ENCODE measurements around the gene WFDC8. TPM values are rescaled to one million over a fixed set of nuclear protein-coding genes. Genes with fewer than 3 reads are reported as not detected.
A peak's percentile ranks its signal among the peaks of the same experiment; 100 is the strongest.
"Not testable (repeated sequence)": the region's sequence is repeated elsewhere in the genome, so short reads cannot be mapped to it uniquely, and the experiment has no call there.

Gene WFDC8
- under 1 TPM in 1 of 4 donors, not detected in 3; 0.27 TPM for polyA plus RNA-seq (ENCODE audit: insufficient read length in 4 of 4)

GRCh38 chr20:45579184-45579583 lies at the start of gene WFDC8:
Gene WFDC8, minus strand, starts transcription at chr20:45579284. Its CDS starts 37 bp downstream, at chr20:45579247.
- no peak for DNase-seq (ENCODE audit: low read depth in 4 of 4, low spot score in 2 of 4)

GRCh38 chr20:45626540-45626939 lies 47.5 kb upstream of the WFDC8 start:
- no peak for DNase-seq (ENCODE audit: low read depth in 4 of 4, low spot score in 2 of 4)

- no peak for DNase-seq (ENCODE audit: low read depth in 4 of 4, low spot score in 2 of 4)
Observed at GRCh38 chr20:45621593-45621992, 42.5 kb upstream of the WFDC8 start.

- no peak for DNase-seq (ENCODE audit: low read depth in 4 of 4, low spot score in 2 of 4)
Observed at GRCh38 chr20:45617591-45617990, 38.5 kb upstream of the WFDC8 start.

- DNase-seq (ENCODE audit: low read depth in 4 of 4, low spot score in 2 of 4), result no peak
Observed at GRCh38 chr20:45612314-45612713, 33.2 kb upstream of the WFDC8 start.

GRCh38 chr20:45611054-45611453 lies 32.0 kb upstream of the WFDC8 start:
- peak in 1 of 4 donors; percentile 4 for DNase-seq (ENCODE audit: low read depth in 4 of 4, low spot score in 2 of 4)

- no peak for DNase-seq (ENCODE audit: low read depth in 4 of 4, low spot score in 2 of 4)
Observed at GRCh38 chr20:45607810-45608209, 28.7 kb upstream of the WFDC8 start.

- no peak for DNase-seq (ENCODE audit: low read depth in 4 of 4, low spot score in 2 of 4)
Observed at GRCh38 chr20:45595235-45595634, 16.2 kb upstream of the WFDC8 start.

- no peak for DNase-seq (ENCODE audit: low read depth in 4 of 4, low spot score in 2 of 4)
Observed at GRCh38 chr20:45593498-45593897, 14.4 kb upstream of the WFDC8 start.

GRCh38 chr20:45592574-45593189 lies 13.6 kb upstream of the WFDC8 start:
- no peak for DNase-seq (ENCODE audit: low read depth in 4 of 4, low spot score in 2 of 4)

- DNase-seq (ENCODE audit: low read depth in 4 of 4, low spot score in 2 of 4), result no peak
Observed at GRCh38 chr20:45589725-45590124, 10.6 kb upstream of the WFDC8 start.

GRCh38 chr20:45588800-45589199 lies 9.7 kb upstream of the WFDC8 start:
- no peak for DNase-seq (ENCODE audit: low read depth in 4 of 4, low spot score in 2 of 4)

GRCh38 chr20:45585986-45586385 lies 6.9 kb upstream of the WFDC8 start:
- DNase-seq (ENCODE audit: low read depth in 4 of 4, low spot score in 2 of 4), result not testable (repeated sequence)

- DNase-seq (ENCODE audit: low read depth in 4 of 4, low spot score in 2 of 4), result not testable (repeated sequence)
Observed at GRCh38 chr20:45584294-45584693, 5.2 kb upstream of the WFDC8 start.

GRCh38 chr20:45583502-45583901 lies 4.4 kb upstream of the WFDC8 start:
- DNase-seq (ENCODE audit: low read depth in 4 of 4, low spot score in 2 of 4), result no peak

GRCh38 chr20:45581702-45582101 lies 2.6 kb upstream of the WFDC8 start:
- no peak for DNase-seq (ENCODE audit: low read depth in 4 of 4, low spot score in 2 of 4)

GRCh38 chr20:45578231-45578630 lies 853 bp downstream of the WFDC8 start:
- no peak for DNase-seq (ENCODE audit: low read depth in 4 of 4, low spot score in 2 of 4)

GRCh38 chr20:45576995-45577394 lies 2.1 kb downstream of the WFDC8 start:
- peak in 1 of 4 donors; percentile 10 for DNase-seq (ENCODE audit: low read depth in 4 of 4, low spot score in 2 of 4)

- DNase-seq (ENCODE audit: low read depth in 4 of 4, low spot score in 2 of 4), result no peak
Observed at GRCh38 chr20:45575931-45576330, 3.2 kb downstream of the WFDC8 start.

- DNase-seq (ENCODE audit: low read depth in 4 of 4, low spot score in 2 of 4), result not testable (repeated sequence)
Observed at GRCh38 chr20:45569650-45570049, 9.4 kb downstream of the WFDC8 start.

- no peak for DNase-seq (ENCODE audit: low read depth in 4 of 4, low spot score in 2 of 4)
Observed at GRCh38 chr20:45564760-45565276, 14.3 kb downstream of the WFDC8 start.

GRCh38 chr20:45555198-45555597 lies 23.9 kb downstream of the WFDC8 start:
- DNase-seq (ENCODE audit: low read depth in 4 of 4, low spot score in 2 of 4), result no peak

GRCh38 chr20:45552456-45552855 lies 26.6 kb downstream of the WFDC8 start:
- DNase-seq (ENCODE audit: low read depth in 4 of 4, low spot score in 2 of 4), result no peak
